Spleen (tissue), 7 donors: ENCODE data around the gene HTATSF1.

Experiments
- POLR2A ChIP-seq, 3 donors: fragments of 450-650 bp; IDR thresholded peaks; one replicate each; pipeline ENCODE4 v1.5.1; 2017; ENCODE audit warnings: antibody characterized with exemption in 3 of 3, mild to moderate bottlenecking in 1 of 3
- POLR2AphosphoS5 ChIP-seq, 3 donors: sonication (generic); formaldehyde crosslinking; IDR thresholded peaks; one replicate each; pipeline ENCODE4 v1.5.1; 2017; ENCODE audit warnings: antibody characterized with exemption in 3 of 3
- TF ChIP-seq, protein P1 (sequence below), 11 experiments: fragments of 200-600 bp in 7 of 11; fragments of 450-650 bp in 4 of 11; sonication (generic) in 4 of 11; IDR thresholded peaks in 8 of 11; conservative IDR thresholded peaks in 3 of 11; 1 replicate in 7 of 11; 2 replicates in 4 of 11; pipeline versions ENCODE4 v1.4.0 to v1.8.0; 2016 to 2021; ENCODE audit warnings: antibody characterized with exemption in 11 of 11, inconsistent platforms in 4 of 11, mild to moderate bottlenecking in 1 of 11
- donor health status: DM: no; HTN: no; CAD: no; lungs with moderate emphysema.
- donor health status: DM: no; HTN: no; CAD: no.
- donor health status: DM: no; HTN: no; CAD: no.

GRCh38 chrX:136477026-136477425 is 20.4 kb upstream of the HTATSF1 start:
- TF ChIP-seq POLR2A (IDR thresholded peaks at IDR 0.05): no peak
- TF ChIP-seq, protein P1, sequence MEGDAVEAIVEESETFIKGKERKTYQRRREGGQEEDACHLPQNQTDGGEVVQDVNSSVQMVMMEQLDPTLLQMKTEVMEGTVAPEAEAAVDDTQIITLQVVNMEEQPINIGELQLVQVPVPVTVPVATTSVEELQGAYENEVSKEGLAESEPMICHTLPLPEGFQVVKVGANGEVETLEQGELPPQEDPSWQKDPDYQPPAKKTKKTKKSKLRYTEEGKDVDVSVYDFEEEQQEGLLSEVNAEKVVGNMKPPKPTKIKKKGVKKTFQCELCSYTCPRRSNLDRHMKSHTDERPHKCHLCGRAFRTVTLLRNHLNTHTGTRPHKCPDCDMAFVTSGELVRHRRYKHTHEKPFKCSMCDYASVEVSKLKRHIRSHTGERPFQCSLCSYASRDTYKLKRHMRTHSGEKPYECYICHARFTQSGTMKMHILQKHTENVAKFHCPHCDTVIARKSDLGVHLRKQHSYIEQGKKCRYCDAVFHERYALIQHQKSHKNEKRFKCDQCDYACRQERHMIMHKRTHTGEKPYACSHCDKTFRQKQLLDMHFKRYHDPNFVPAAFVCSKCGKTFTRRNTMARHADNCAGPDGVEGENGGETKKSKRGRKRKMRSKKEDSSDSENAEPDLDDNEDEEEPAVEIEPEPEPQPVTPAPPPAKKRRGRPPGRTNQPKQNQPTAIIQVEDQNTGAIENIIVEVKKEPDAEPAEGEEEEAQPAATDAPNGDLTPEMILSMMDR (IDR thresholded peaks at IDR 0.05 in 8 of 11, conservative IDR thresholded peaks at IDR 0.05 in 3 of 11): no peak
- no peak for TF ChIP-seq POLR2AphosphoS5 (IDR thresholded peaks at IDR 0.05)
